HL-60 (cell line): ENCODE measurements around the gene HAUS1.

ENCODE experiments used
- CTCF ChIP-seq: IDR thresholded peaks from one replicate; pipeline ENCODE4 v1.5.1; 2011; ENCODE audit warnings: low read length, control low read depth, inconsistent platforms; ENCODE audit not compliant: insufficient read depth
- POLR2AphosphoS5 ChIP-seq: IDR thresholded peaks from 2 replicates; pipeline ENCODE4 v1.6.1; 2012; ENCODE audit warnings: low read depth
- REST ChIP-seq: IDR thresholded peaks from 2 replicates; pipeline ENCODE4 v1.6.1; 2012; ENCODE audit warnings: low read depth; ENCODE audit not compliant: insufficient replicate concordance

- TF ChIP-seq REST (no peak), CTCF (no peak), POLR2AphosphoS5 (no peak)
Measured at GRCh38 chr18:46156124-46156745, 52.0 kb downstream of the HAUS1 start.
